Stimulated activated naive B cell treated with anti-CD40 and anti-IgM and Interleukin-4, amounts not matched to agents 10 μg/mL and 1 μg/mL and 100 μg/mL, for 72 hours (primary cell): ENCODE data around the gene NBDY.

ENCODE experiments used
- ATAC-seq, 2 donors: fragments of 150-1000 bp; cut with Tn5 transposase; replicated peaks; 2 replicates each; pipeline ENCODE4 v1.10.0; 2021; ENCODE audit warnings: moderate library complexity in 1 of 2
- DNase-seq: peaks from one replicate; pipeline ENCODE4 v3.0.0; 2021
- H3K27ac Mint-ChIP-seq: one replicate; pipeline ENCODE4 v1.8.0; 2022; ENCODE audit warnings: mild to moderate bottlenecking, mixed read lengths
- H3K27me3 Mint-ChIP-seq, 2 donors: one replicate each; pipeline ENCODE4 v1.8.0; 2022; ENCODE audit warnings: mixed read lengths in 2 of 2
- H3K36me3 Mint-ChIP-seq, 2 donors: one replicate each; pipeline ENCODE4 v1.8.0; 2022; ENCODE audit warnings: mixed read lengths in 2 of 2, mild to moderate bottlenecking in 1 of 2
- H3K4me1 Mint-ChIP-seq, 2 donors: one replicate each; pipeline ENCODE4 v1.8.0; 2022; ENCODE audit warnings: mixed read lengths in 2 of 2, mild to moderate bottlenecking in 1 of 2
- H3K4me3 Mint-ChIP-seq, 2 donors: one replicate each; pipeline ENCODE4 v1.8.0; 2022; ENCODE audit warnings: mild to moderate bottlenecking in 2 of 2, mixed read lengths in 2 of 2, moderate library complexity in 1 of 2
- H3K9me3 Mint-ChIP-seq, 2 donors: one replicate each; pipeline ENCODE4 v1.8.0; 2022; ENCODE audit warnings: mixed read lengths in 2 of 2, mild to moderate bottlenecking in 1 of 2

NBDY gene

DNA sequence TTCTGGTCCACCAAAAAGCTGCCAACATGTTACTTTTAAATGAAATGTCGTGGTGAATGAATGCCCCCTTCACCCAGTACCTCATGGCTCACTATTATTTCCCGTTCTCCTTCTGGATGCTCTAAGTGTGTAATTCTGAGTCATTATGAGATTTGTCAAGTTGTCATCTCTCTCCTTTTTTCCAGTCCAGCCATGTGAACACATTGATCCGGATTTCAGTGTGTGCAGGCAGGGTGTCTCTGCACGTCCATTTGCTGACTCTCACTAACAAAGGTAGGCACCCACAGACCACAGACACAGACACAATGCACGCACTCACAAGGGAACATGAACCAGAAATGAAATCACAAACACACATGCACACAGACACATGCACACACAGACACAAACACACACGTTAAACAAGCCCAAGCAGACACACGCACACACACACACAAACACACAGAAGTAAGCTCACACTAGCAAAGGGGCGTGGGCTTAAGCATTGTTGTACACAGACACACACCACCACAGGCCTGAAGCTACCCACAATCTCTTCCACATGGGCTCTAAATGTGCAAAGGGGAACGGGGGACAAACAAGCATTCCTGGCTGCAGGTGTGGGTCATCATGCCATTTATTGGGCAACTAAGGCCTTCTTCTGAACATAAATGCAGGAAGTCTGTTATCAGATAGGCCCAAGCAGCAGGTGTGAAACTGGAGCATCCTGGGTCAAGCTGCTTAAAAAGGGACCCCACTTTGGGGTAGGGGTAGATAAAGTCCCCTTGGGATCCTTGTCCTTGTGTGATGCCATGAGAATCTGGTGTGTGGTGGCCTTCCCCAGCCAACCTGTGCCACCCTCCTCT is 58.1 kb downstream of the NBDY start:
- ATAC-seq (no peak), DNase-seq (no peak)
- peaks cover 15 to 17% of the 10 kb centered on the region in 2 donors for H3K36me3 Mint-ChIP-seq
- H3K4me3 Mint-ChIP-seq = no peak overlapping the region
- no peak overlapping the region for H3K27ac Mint-ChIP-seq
- H3K27me3 Mint-ChIP-seq = no peaks in the 10 kb centered on the region
- no peaks in the 10 kb centered on the region for H3K9me3 Mint-ChIP-seq
- peaks cover 34 to 45% of the 10 kb centered on the region in 2 donors for H3K4me1 Mint-ChIP-seq

DNA sequence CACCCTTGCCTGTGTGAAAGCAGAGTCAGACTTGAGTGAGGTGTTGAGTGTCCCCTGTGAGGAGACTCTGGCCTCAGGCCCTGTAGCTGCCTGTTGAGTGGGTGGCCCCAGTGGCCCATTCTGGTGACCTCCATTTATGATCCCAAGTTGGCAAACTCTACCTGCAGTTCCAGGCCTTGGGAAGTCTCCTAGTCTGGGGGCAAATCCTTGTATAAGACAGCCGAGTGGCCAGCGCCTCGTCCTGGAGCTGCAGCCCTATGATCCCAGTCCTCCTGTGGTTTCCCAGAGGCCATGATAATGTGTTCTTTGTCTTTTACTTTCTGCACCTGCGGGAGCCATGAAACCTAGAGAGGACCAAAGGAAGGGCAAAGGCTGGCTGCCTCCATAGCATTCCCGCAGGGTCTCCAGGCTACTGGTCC is 58.7 kb downstream of the NBDY start:
- H3K27me3 Mint-ChIP-seq = no peaks in the 10 kb centered on the region
- H3K27ac Mint-ChIP-seq = no peak overlapping the region
- H3K36me3 Mint-ChIP-seq = peaks cover 14 to 15% of the 10 kb centered on the region in 2 donors
- ATAC-seq = no peak
- H3K4me3 Mint-ChIP-seq = no peak overlapping the region
- H3K9me3 Mint-ChIP-seq = no peaks in the 10 kb centered on the region
- H3K4me1 Mint-ChIP-seq = peaks cover 33 to 44% of the 10 kb centered on the region in 2 donors
- DNase-seq = no peak

DNA sequence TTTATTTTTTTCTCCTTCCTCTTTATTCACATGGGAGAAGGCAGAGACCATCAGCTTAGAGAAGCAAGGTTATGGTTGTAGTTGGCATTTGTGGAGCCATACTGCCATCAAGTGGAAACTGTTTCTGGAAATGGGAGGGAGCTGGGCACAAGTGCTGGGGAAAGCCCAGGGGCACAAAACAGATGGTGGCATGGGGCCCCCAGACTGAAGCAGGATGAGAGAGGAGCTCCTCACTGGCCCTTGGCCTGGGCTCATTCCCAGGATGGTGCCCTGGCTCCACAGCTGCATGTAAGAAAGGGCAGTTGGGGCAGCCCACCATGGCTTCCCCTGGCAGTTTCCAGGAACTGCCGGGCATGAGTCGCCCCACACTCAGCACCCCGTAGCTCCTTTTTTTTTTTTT is 59.2 kb downstream of the NBDY start:
- Mint-ChIP-seq H3K36me3 (peaks cover 11 to 13% of the 10 kb centered on the region in 2 donors), H3K4me3 (no peak overlapping the region), H3K9me3 (no peaks in the 10 kb centered on the region), H3K27me3 (no peaks in the 10 kb centered on the region), H3K27ac (no peak overlapping the region), H3K4me1 (peaks cover 30 to 39% of the 10 kb centered on the region in 2 donors)
- ATAC-seq (no peak), DNase-seq (no peak)

DNA sequence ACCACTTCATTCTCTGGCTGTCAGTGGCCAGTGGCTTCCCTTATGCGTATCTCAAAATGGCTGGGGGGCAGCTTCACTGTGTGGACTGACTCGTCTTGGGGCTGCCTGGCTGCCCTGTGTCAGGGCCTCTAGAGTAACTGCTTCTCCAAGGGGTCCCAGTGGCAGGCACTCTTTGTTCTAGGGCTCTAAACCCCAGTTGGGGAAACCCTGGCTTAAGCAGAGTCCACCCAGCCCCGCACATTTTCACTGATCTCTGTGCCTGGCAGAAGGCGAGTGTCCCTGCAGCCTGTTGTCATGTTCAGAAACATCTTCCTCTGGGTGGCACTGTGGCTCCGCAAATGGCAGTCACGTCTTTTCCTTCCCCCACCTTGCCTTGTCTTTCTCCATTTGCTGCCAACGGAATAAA is 59.7 kb downstream of the NBDY start:
- DNase-seq (no peak), ATAC-seq (no peak)
- no peaks in the 10 kb centered on the region for H3K27me3 Mint-ChIP-seq
- no peak overlapping the region for H3K4me3 Mint-ChIP-seq
- no peak overlapping the region for H3K27ac Mint-ChIP-seq
- H3K4me1 Mint-ChIP-seq = peaks cover 27 to 38% of the 10 kb centered on the region in 2 donors
- no peaks in the 10 kb centered on the region for H3K9me3 Mint-ChIP-seq
- peaks cover 11 to 13% of the 10 kb centered on the region in 2 donors for H3K36me3 Mint-ChIP-seq

DNA sequence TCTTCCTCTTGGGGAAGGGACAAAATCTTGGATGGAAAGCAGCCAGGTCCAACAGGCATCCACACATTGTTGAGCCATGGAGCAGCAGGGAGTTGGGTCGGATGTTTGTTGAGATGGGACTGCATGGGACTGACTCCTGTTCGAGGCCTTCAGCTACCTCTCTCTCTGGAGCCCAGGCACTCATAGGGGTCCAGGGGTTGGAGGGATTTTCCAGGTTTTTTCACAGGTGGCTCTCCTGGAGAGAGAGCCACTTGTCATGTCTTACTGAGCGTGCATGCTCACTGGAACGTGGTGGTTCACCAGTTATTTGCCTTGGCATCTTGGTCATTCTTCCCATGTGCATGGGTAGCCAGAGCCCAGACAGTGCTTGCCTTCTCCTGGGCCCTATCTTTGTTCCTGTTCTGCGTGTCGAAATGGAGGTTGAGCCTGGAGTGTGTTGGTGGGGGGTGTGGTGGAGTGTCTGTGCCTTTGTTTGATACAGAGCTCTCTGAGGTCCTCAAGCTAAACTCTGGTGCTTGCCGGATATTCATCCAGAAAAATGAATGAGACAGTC is 60.6 kb downstream of the NBDY start:
- peaks cover 25 to 38% of the 10 kb centered on the region in 2 donors for H3K4me1 Mint-ChIP-seq

DNA sequence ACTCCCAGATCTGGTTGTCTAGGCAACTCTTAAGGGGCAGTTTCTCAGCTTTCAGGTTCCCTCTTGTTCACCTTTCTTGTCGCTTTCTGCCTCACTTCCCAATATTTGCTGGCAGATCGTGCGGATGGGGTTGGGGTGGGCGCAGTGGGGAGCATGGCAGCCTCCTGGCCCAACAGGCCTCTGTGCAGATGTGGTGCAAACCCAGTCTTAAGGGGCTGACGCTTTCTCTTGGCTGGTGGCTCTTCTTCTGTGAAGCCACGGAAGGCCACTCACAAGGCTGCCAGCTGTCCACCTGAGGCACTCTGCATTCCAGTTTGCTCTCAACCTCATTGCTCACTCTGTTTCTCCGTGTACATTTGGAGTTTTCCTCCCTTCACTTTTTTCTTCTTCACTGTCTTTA is 61.7 kb downstream of the NBDY start:
- no peak overlapping the region for H3K4me3 Mint-ChIP-seq
- no peaks in the 10 kb centered on the region for H3K9me3 Mint-ChIP-seq
- DNase-seq = no peak
- H3K27ac Mint-ChIP-seq = peak overlapping the region; percentile 7
- peaks cover 10 to 11% of the 10 kb centered on the region in 2 donors for H3K36me3 Mint-ChIP-seq
- no peak for ATAC-seq
- H3K4me1 Mint-ChIP-seq = peaks cover 23 to 32% of the 10 kb centered on the region in 2 donors
- no peaks in the 10 kb centered on the region for H3K27me3 Mint-ChIP-seq

More for the DNA sequence above, 60.6 kb downstream of the NBDY start:
- Mint-ChIP-seq H3K4me3 (no peak overlapping the region), H3K27ac (no peak overlapping the region), H3K36me3 (peaks cover 13% of the 10 kb centered on the region in 2 donors), H3K27me3 (no peaks in the 10 kb centered on the region), H3K9me3 (no peaks in the 10 kb centered on the region)
- ATAC-seq = no peak
- no peak for DNase-seq

DNA sequence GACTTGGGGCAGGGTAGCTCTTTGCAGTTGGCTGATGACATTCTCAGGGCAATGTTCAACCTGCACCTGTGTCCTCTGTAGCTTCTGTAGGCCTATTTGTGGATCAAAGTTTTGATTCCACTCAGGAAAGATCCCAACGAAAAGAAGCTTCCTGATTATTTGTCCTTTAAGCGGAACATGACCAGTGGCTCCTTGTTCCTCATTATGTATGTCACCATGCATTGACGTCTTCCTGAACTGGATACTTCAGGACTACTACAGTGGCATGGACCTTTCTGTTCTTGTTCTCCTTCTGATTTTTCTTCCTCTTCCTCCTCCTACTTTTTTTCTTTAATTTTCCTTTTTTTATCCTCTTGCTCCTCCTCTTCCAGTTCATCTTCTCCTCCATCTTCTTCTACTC is 62.4 kb downstream of the NBDY start:
- no peaks in the 10 kb centered on the region for H3K9me3 Mint-ChIP-seq
- peaks cover 8 to 10% of the 10 kb centered on the region in 2 donors for H3K36me3 Mint-ChIP-seq
- H3K4me1 Mint-ChIP-seq = peaks cover 18 to 30% of the 10 kb centered on the region in 2 donors
- no peaks in the 10 kb centered on the region for H3K27me3 Mint-ChIP-seq
- H3K4me3 Mint-ChIP-seq = no peak overlapping the region
- H3K27ac Mint-ChIP-seq = no peak overlapping the region
- DNase-seq = no peak
- no peak for ATAC-seq

DNA sequence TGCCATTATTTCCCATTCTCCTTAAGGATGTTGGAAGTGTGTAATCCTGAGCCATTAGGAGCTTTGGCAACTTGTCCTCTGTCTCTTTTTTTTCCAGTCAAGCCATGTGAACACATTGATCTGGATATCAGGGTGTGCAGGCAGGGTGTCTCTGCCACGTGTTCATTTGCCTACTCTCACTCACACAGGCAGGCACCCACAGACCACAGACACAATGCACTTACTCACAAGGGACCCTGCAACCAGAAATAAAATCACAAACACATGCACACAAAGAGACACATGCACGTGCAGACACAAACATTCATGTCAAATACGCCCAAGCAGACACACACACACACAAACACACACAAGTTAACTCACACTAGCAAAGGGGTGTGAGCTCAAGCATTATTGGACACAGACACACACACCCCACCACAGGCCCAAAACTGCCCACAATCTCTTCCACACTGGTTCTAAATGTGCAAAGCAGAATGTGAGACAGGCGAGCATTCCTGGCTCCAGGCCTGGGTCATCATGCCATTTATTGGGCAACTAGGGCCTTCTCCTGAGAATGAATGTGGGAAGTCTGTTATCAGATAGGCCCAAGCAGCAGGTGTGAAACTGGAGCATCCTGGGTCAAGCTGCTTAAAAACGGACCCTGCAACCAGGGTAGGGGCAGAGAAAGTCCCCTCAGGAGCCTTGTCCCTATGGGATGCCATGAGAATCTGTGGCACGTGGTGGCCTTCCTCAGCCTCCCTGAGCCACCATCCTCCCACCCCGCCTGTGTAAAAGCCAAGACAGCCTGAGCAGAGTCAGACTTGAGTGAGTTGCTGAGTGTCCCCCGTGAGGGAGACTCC is 63.4 kb downstream of the NBDY start:
- ATAC-seq (no peak), DNase-seq (no peak)
- peaks cover 4 to 8% of the 10 kb centered on the region in 2 donors for H3K36me3 Mint-ChIP-seq
- no peaks in the 10 kb centered on the region for H3K9me3 Mint-ChIP-seq
- no peak overlapping the region for H3K4me3 Mint-ChIP-seq
- peaks cover 12 to 33% of the 10 kb centered on the region in 2 donors for H3K4me1 Mint-ChIP-seq
- H3K27me3 Mint-ChIP-seq = no peaks in the 10 kb centered on the region
- no peak overlapping the region for H3K27ac Mint-ChIP-seq

DNA sequence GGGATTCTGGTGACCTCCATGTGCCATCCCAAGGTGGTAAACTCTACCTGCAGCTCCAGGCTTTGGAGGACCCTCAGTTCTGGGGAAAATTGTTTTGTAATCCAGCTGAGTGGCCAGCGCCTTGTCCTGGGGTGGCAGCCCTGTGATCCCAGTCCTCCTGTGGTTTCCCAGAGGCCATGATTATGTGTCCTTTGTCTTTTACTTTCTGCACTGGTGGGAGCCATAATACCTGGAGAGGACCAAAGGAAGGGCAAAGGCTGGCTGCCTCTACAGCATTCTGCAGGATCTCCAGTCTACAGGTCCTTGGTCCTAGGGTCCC is 64.0 kb downstream of the NBDY start:
- ATAC-seq = no peak
- Mint-ChIP-seq H3K36me3 (peaks cover 8% of the 10 kb centered on the region in 2 donors), H3K4me3 (no peak overlapping the region), H3K27me3 (no peaks in the 10 kb centered on the region), H3K27ac (no peak overlapping the region), H3K4me1 (peaks cover 16 to 39% of the 10 kb centered on the region in 2 donors), H3K9me3 (no peaks in the 10 kb centered on the region)
- DNase-seq = no peak

DNA sequence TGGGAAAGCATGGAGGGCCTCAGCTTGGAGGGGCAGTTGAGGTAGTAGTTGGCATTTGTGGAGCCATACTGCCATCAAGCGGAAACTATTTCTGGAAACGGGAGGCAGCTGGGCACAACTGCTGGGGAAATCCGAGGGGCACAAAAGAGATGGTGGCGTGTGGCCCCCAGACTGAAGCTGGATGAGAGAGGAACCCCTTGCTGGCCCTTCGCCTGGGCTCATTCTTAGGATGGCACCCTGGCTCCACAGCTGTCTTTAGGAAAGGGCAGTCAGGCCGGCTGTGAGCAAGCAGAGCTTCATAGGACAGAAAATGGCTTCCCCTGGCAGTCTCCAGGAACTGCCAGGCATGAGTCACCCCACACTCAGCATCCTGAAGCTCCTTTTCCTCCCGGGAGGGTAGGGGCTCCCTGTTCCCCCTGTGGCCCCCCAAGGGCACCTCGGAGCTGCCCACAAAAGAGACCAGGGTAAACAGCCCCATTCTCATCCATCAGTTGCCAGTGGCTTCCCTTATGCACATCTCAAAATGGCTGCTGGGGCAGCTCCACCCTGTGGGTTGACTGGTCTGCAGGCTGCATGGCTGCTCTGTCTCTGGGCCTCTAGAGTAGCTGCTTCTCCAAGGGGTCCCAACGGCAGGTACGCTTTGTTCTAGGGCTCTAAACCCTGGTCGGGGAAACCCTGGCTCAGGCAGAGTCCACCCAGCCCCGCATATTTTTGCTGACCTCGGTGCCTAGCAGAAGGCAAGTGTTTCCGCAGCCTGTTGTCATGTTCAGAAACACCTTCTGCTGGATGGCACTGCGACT is 64.7 kb downstream of the NBDY start:
- ATAC-seq (no peak), DNase-seq (no peak)
- no peaks in the 10 kb centered on the region for H3K27me3 Mint-ChIP-seq
- H3K27ac Mint-ChIP-seq = no peak overlapping the region
- no peaks in the 10 kb centered on the region for H3K9me3 Mint-ChIP-seq
- peaks cover 16 to 39% of the 10 kb centered on the region in 2 donors for H3K4me1 Mint-ChIP-seq
- H3K36me3 Mint-ChIP-seq = peaks cover 8% of the 10 kb centered on the region in 2 donors
- no peak overlapping the region for H3K4me3 Mint-ChIP-seq

DNA sequence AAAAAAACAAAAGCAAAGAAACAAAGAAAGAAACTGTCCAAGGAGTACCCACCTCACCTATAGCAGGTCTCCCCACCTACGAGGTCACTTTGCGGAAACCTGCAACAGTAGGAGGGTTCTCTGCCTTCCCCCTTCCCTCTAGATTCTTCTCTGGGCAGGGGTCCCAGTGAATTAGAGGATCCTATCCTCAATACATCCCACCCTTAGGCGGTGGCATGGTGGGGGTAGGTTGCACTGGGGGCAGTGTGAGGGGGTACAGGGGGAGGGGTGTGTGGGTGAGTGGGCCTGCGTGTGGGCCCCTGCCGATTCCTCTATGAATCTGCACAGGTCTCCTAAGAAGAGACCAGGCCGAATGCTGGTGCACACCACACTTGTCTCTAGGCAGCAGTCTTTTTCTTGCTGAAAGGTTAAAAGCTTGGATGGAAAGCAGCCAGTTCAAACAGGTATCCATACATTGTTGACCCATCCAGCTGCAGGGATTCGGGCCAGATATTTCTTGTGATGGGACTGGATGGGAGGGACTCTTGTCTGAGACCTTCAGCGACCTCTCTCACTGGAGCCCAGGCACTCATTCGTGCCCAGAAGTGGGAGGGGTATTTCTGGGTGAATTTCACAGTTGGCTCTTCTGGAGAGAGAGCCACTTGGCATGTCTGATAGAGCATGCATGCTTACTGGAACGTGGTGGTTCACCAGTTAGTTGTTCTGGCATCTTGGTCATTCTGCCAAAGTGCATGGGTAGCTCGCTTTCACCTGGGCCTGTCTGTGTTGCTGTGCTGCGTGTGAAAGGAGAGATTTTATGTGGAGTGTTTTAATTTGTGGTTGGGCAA is 65.6 kb downstream of the NBDY start:
- H3K4me3 Mint-ChIP-seq = no peak overlapping the region
- H3K4me1 Mint-ChIP-seq = peaks cover 19 to 40% of the 10 kb centered on the region in 2 donors
- ATAC-seq (no peak), DNase-seq (no peak)
- no peaks in the 10 kb centered on the region for H3K27me3 Mint-ChIP-seq
- H3K36me3 Mint-ChIP-seq = peaks cover 6 to 11% of the 10 kb centered on the region in 2 donors
- H3K27ac Mint-ChIP-seq = no peak overlapping the region
- no peaks in the 10 kb centered on the region for H3K9me3 Mint-ChIP-seq

DNA sequence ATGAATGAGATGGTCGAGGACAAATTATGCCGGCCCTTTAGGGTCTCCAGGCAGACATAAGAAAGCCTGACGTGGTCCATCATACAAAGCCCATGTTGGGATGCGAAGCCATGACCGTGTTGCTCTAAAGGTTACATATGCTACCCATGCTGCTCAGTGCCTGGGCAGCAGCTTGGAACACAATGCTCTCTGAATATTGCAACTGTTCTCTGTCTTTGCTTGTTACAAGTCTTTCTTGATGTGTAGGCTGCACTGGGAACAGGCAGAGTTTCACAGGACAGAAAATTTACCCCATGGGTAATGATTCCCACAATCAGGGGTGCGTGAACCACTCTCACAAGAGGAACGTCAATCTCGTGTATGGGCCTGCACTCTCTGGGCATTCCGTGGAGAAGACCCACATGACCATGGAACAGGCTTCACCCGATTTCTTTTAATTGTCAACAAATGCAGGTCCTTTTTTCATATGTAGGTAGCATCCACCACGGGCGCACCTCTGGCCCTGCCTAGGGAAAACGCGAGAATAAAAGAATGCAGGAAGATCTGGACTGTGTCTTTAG is 66.3 kb downstream of the NBDY start:
- Mint-ChIP-seq H3K4me1 (peaks cover 24 to 48% of the 10 kb centered on the region in 2 donors), H3K9me3 (no peaks in the 10 kb centered on the region), H3K36me3 (peaks cover 8 to 18% of the 10 kb centered on the region in 2 donors), H3K4me3 (no peak overlapping the region), H3K27ac (no peak overlapping the region), H3K27me3 (no peaks in the 10 kb centered on the region)
- ATAC-seq (no peak), DNase-seq (no peak)
